Activated CD8-positive, alpha-beta memory T cell treated with anti-CD3 and anti-CD28 coated beads, Interleukin-2, amount 10 ng/mL, durations not matched to agents 7 days and 5 days (primary cell): ENCODE data around the gene MRPL55. TPM values are rescaled to one million over a fixed set of nuclear protein-coding genes. Genes with fewer than 3 reads are reported as not detected.

Source experiments
- ATAC-seq: fragments of 150-1000 bp; cut with Tn5 transposase; one replicate; pipeline ENCODE4 v1.10.0; 2021; ENCODE audit warnings: moderate library complexity
- CTCF ChIA-PET: fragments of 350-600 bp; sonication (Branson Sonifier 250); formaldehyde crosslinking; loops from one replicate; lab custom pipeline; 2021; ENCODE audit warnings: antibody characterized with exemption; lab: Charles Lee
- DNase-seq: peaks from one replicate; pipeline ENCODE4 v3.0.0-alpha.2; 2020
- H3K27ac Mint-ChIP-seq: one replicate; pipeline ENCODE4 v1.8.0; 2021; ENCODE audit warnings: mild to moderate bottlenecking, mixed read lengths
- H3K27me3 Mint-ChIP-seq: one replicate; pipeline ENCODE4 v1.8.0; 2021; ENCODE audit warnings: mixed read lengths
- H3K36me3 Mint-ChIP-seq: one replicate; pipeline ENCODE4 v1.8.0; 2021; ENCODE audit warnings: mild to moderate bottlenecking, mixed read lengths
- H3K4me1 Mint-ChIP-seq: one replicate; pipeline ENCODE4 v1.8.0; 2021; ENCODE audit warnings: mixed read lengths
- H3K4me3 Mint-ChIP-seq: one replicate; pipeline ENCODE4 v1.8.0; 2021; ENCODE audit warnings: mild to moderate bottlenecking, moderate library complexity, mixed read lengths
- H3K9me3 Mint-ChIP-seq: one replicate; pipeline ENCODE4 v1.8.0; 2022; ENCODE audit warnings: low read depth, mixed read lengths
- total RNA-seq, 2 experiments: library from RNA; stranded (reverse); gene quantifications; one replicate each; pipeline ENCODE4 v1.2.3, GENCODE V29; 2021

Gene MRPL55
- total RNA-seq, 2 experiments from 2014 or later, result 51.9 to 56.4 TPM

GRCh38 chr1:228091084-228091483, 18.0 kb downstream of the MRPL55 start:
- DNase-seq, result no peak
- Mint-ChIP-seq H3K27ac (no peak overlapping the region), H3K27me3 (no peaks in the 10 kb centered on the region), H3K4me1 (peaks cover 59% of the 10 kb centered on the region), H3K4me3 (no peak overlapping the region), H3K9me3 (peaks cover 15% of the 10 kb centered on the region), H3K36me3 (peaks cover 82% of the 10 kb centered on the region)
- ATAC-seq, result no peak
- CTCF ChIA-PET, result interaction anchor here (0.8 to 1.3 kb wide), 3 partner anchors 9 to 92 kb away, joined by 3 read pairs; partner anchors contain the start of gene ARF1

GRCh38 chr1:228090613-228091081, 18.5 kb downstream of the MRPL55 start:
- H3K4me3 Mint-ChIP-seq, result no peak overlapping the region
- peaks cover 14% of the 10 kb centered on the region for H3K9me3 Mint-ChIP-seq
- peaks cover 79% of the 10 kb centered on the region for H3K36me3 Mint-ChIP-seq
- H3K27ac Mint-ChIP-seq, result no peak overlapping the region
- ATAC-seq (no peak), DNase-seq (no peak)
- peaks cover 63% of the 10 kb centered on the region for H3K4me1 Mint-ChIP-seq
- CTCF ChIA-PET, result interaction anchor here (1.1 to 1.3 kb wide), 2 partner anchors 91 to 548 kb away, joined by 3 read pairs; no protein-coding TSS in a partner anchor
- H3K27me3 Mint-ChIP-seq, result no peaks in the 10 kb centered on the region

GRCh38 chr1:228089519-228090380, 19.3 kb downstream of the MRPL55 start:
- CTCF ChIA-PET, result interaction anchor here (1.1 to 1.2 kb wide), 2 partner anchors 10 to 547 kb away, joined by 3 read pairs; no protein-coding TSS in a partner anchor
- no peak for ATAC-seq
- H3K9me3 Mint-ChIP-seq, result peaks cover 8% of the 10 kb centered on the region
- no peak overlapping the region for H3K27ac Mint-ChIP-seq
- no peaks in the 10 kb centered on the region for H3K27me3 Mint-ChIP-seq
- H3K36me3 Mint-ChIP-seq, result peaks cover 75% of the 10 kb centered on the region
- DNase-seq, result no peak
- H3K4me1 Mint-ChIP-seq, result peaks cover 67% of the 10 kb centered on the region
- no peak overlapping the region for H3K4me3 Mint-ChIP-seq

GRCh38 chr1:228088586-228089498, 20.3 kb downstream of the MRPL55 start:
- Mint-ChIP-seq H3K4me3 (no peak overlapping the region), H3K36me3 (peaks cover 74% of the 10 kb centered on the region), H3K9me3 (peaks cover 5% of the 10 kb centered on the region), H3K27ac (peak overlapping the region; percentile 54), H3K27me3 (no peaks in the 10 kb centered on the region), H3K4me1 (peaks cover 73% of the 10 kb centered on the region)
- CTCF ChIA-PET, result interaction anchor here (1.2 to 1.7 kb wide), 3 partner anchors 11 to 42 kb away, joined by 3 to 4 read pairs (median 3); no protein-coding TSS in a partner anchor
- no peak for DNase-seq
- no peak for ATAC-seq

GRCh38 chr1:228087771-228088251, 21.3 kb downstream of the MRPL55 start:
- H3K27me3 Mint-ChIP-seq, result no peaks in the 10 kb centered on the region
- no peak for ATAC-seq
- peak overlapping the region; percentile 25 for H3K4me3 Mint-ChIP-seq
- no peak for DNase-seq
- H3K9me3 Mint-ChIP-seq, result peaks cover 5% of the 10 kb centered on the region
- H3K4me1 Mint-ChIP-seq, result peaks cover 76% of the 10 kb centered on the region
- CTCF ChIA-PET, result interaction anchor here (1.2 to 1.9 kb wide), 4 partner anchors 13 to 323 kb away, joined by 3 to 7 read pairs (median 4); no protein-coding TSS in a partner anchor
- peak overlapping the region; percentile 83 for H3K27ac Mint-ChIP-seq
- H3K36me3 Mint-ChIP-seq, result peaks cover 74% of the 10 kb centered on the region

- Mint-ChIP-seq H3K4me3 (peak overlapping the region; percentile 99), H3K27ac (peak overlapping the region; percentile 97), H3K27me3 (no peaks in the 10 kb centered on the region), H3K9me3 (no peaks in the 10 kb centered on the region), H3K4me1 (peaks cover 67% of the 10 kb centered on the region), H3K36me3 (peaks cover 50% of the 10 kb centered on the region)
- CTCF ChIA-PET, result interaction anchor here (1.2 kb wide), 1 partner anchor 58 kb away, joined by 3 read pairs; no protein-coding TSS in a partner anchor
- DNase-seq (no peak), ATAC-seq (no peak)
Observed at GRCh38 chr1:228085287-228085951, 23.7 kb downstream of the MRPL55 start.

GRCh38 chr1:228084797-228085196, 24.3 kb downstream of the MRPL55 start:
- ATAC-seq (no peak), DNase-seq (no peak)
- Mint-ChIP-seq H3K27ac (peak overlapping the region; percentile 97), H3K9me3 (no peaks in the 10 kb centered on the region), H3K27me3 (no peaks in the 10 kb centered on the region), H3K36me3 (peaks cover 47% of the 10 kb centered on the region), H3K4me3 (peak overlapping the region; percentile 99), H3K4me1 (peaks cover 61% of the 10 kb centered on the region)
- CTCF ChIA-PET, result interaction anchor here (1.2 kb wide), 1 partner anchor 59 kb away, joined by 3 read pairs; no protein-coding TSS in a partner anchor

GRCh38 chr1:228084325-228084724, 24.8 kb downstream of the MRPL55 start:
- Mint-ChIP-seq H3K4me3 (peak overlapping the region; percentile 99), H3K27ac (peak overlapping the region; percentile 97), H3K9me3 (no peaks in the 10 kb centered on the region), H3K27me3 (no peaks in the 10 kb centered on the region), H3K4me1 (peaks cover 59% of the 10 kb centered on the region), H3K36me3 (peaks cover 43% of the 10 kb centered on the region)
- DNase-seq (no peak), ATAC-seq (no peak)
- CTCF ChIA-PET, result interaction anchor here (1.2 kb wide), 1 partner anchor 59 kb away, joined by 3 read pairs; no protein-coding TSS in a partner anchor

GRCh38 chr1:228083871-228084278, 25.2 kb downstream of the MRPL55 start:
- Mint-ChIP-seq H3K27me3 (no peaks in the 10 kb centered on the region), H3K4me1 (peaks cover 55% of the 10 kb centered on the region), H3K4me3 (peak overlapping the region; percentile 99), H3K36me3 (peaks cover 38% of the 10 kb centered on the region), H3K9me3 (no peaks in the 10 kb centered on the region), H3K27ac (peak overlapping the region; percentile 97)
- ATAC-seq, result no peak
- CTCF ChIA-PET, result interaction anchor here (1.2 to 2.1 kb wide), 2 partner anchors 18 to 59 kb away, joined by 3 to 6 read pairs; no protein-coding TSS in a partner anchor
- no peak for DNase-seq

- CTCF ChIA-PET, result interaction anchor here (1.0 to 2.1 kb wide), 7 partner anchors 8 to 602 kb away, joined by 3 to 6 read pairs (median 3); partner anchors contain the start of gene MRPL55
- no peaks in the 10 kb centered on the region for H3K9me3 Mint-ChIP-seq
- peaks cover 33% of the 10 kb centered on the region for H3K36me3 Mint-ChIP-seq
- peak overlapping the region; percentile 97 for H3K27ac Mint-ChIP-seq
- DNase-seq (peak; percentile 68), ATAC-seq (peak; percentile 29)
- no peaks in the 10 kb centered on the region for H3K27me3 Mint-ChIP-seq
- H3K4me1 Mint-ChIP-seq, result peaks cover 48% of the 10 kb centered on the region
- peak overlapping the region; percentile 99 for H3K4me3 Mint-ChIP-seq
Observed at GRCh38 chr1:228082918-228083870, 25.9 kb downstream of the MRPL55 start.

- H3K4me3 Mint-ChIP-seq, result peak within 1 kb of the TSS; percentile 99
- H3K27ac Mint-ChIP-seq, result peak within 1 kb of the TSS; percentile 97
- H3K27me3 Mint-ChIP-seq, result no peaks in the 10 kb centered on the region
- DNase-seq (peak; percentile 95), ATAC-seq (peak; percentile 88)
- CTCF ChIA-PET, result interaction anchor here (0.8 to 2.1 kb wide), 8 partner anchors 9 to 601 kb away, joined by 3 to 6 read pairs (median 4); partner anchors contain the start of gene MRPL55
- peaks cover 26% of the 10 kb centered on the region for H3K36me3 Mint-ChIP-seq
- H3K4me1 Mint-ChIP-seq, result peaks cover 40% of the 10 kb centered on the region
- H3K9me3 Mint-ChIP-seq, result no peaks in the 10 kb centered on the region
Observed at GRCh38 chr1:228082214-228082917, 26.7 kb downstream of the MRPL55 start, which contains the start of gene ARF1. Gene ARF1 (plus strand): TSS chr1:228082708. CDS start chr1:228097115, 14,407 bp downstream.
